Heart left ventricle (tissue), 13 donors: ENCODE data around the gene GALNT14.

Experiments used
- POLR2A ChIP-seq, 2 donors: fragments of 450-650 bp; IDR thresholded peaks; one replicate each; pipeline ENCODE4 v1.6.1; 2017; ENCODE audit warnings: antibody characterized with exemption in 2 of 2, mild to moderate bottlenecking in 2 of 2, moderate library complexity in 2 of 2
- TF ChIP-seq, protein P1 (sequence below), 12 donors: fragments of 200-600 bp; sonication (generic) in 4 of 12; IDR thresholded peaks; one replicate each; pipeline versions ENCODE4 v1.5.0 to v1.8.0; 2018 to 2022; ENCODE audit warnings: antibody characterized with exemption in 12 of 12, mild to moderate bottlenecking in 5 of 12
- donor health status: ischemic (EF 13 %, LVEDD 7.1; RV severe dilation, severe dysfunction).
- donor health status: DM: no; HTN: yes; CAD: no.
- donor health status: DM: no; HTN: no; CAD: no.
- donor health status: ischemic (EF 25% LVEDD 6.9; RV normal size, moderate dysfunction).
- donor health status: ischemic (EF 25% LVEDD 5.7; RV mildly dilated, moderate dysfunction).
- donor health status: ischemic (EF 35%, LVEDD 5.7; RV mildly dilated, moderate dysfunction).
- donor health status: nonischemic (EF 11% LVEDD 7.7; RV severe dilation, severe dysfunction).
- donor health status: DM: yes; HTN: yes; CAD: no.
- donor health status: PGD.
- donor health status: ischemic (EF 29% LVEDD 5.4; RV normal size, mild dysfunction).
- donor health status: nonischemic (EF 23%, LVEDD 6.1; RV moderate dilation, normal function).

GRCh38 chr2:30933496-30933895, 204.7 kb downstream of the GALNT14 start:
- no peak for TF ChIP-seq POLR2A (IDR thresholded peaks at IDR 0.05)
- TF ChIP-seq, protein P1, sequence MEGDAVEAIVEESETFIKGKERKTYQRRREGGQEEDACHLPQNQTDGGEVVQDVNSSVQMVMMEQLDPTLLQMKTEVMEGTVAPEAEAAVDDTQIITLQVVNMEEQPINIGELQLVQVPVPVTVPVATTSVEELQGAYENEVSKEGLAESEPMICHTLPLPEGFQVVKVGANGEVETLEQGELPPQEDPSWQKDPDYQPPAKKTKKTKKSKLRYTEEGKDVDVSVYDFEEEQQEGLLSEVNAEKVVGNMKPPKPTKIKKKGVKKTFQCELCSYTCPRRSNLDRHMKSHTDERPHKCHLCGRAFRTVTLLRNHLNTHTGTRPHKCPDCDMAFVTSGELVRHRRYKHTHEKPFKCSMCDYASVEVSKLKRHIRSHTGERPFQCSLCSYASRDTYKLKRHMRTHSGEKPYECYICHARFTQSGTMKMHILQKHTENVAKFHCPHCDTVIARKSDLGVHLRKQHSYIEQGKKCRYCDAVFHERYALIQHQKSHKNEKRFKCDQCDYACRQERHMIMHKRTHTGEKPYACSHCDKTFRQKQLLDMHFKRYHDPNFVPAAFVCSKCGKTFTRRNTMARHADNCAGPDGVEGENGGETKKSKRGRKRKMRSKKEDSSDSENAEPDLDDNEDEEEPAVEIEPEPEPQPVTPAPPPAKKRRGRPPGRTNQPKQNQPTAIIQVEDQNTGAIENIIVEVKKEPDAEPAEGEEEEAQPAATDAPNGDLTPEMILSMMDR (IDR thresholded peaks at IDR 0.05): no peak
